SK-N-SH (cell line): ENCODE data around the gene ZDHHC14. TPM values are rescaled to one million over a fixed set of nuclear protein-coding genes. Genes with fewer than 3 reads are reported as not detected.

ENCODE experiments used
- CTCF ChIA-PET: fragments of 300-600, 350-600 bp; formaldehyde crosslinking; extraction: SDS; loops from one replicate; lab custom pipeline; 2021; lab: Yijun Ruan, JAX
- POLR2A ChIA-PET: fragments of 350-600 bp; sonication (Branson Sonifier 250); formaldehyde crosslinking; extraction: SDS; loops from one replicate; lab custom pipeline; 2020; ENCODE audit warnings: antibody characterized with exemption, inconsistent platforms; lab: Yijun Ruan, JAX
- DNase-seq: peaks from one replicate; pipeline ENCODE4 v3.0.0; 2012
- H2AFZ ChIP-seq: fragments of 200-600 bp; sonication (generic); 2 replicates; pipeline ENCODE4 v1.8.1; 2016; ENCODE audit warnings: antibody characterized with exemption, mild to moderate bottlenecking, low read depth
- H3F3A ChIP-seq: fragments of 200-600 bp; sonication (generic); replicated peaks from 2 replicates; pipeline ENCODE3; 2016; ENCODE audit warnings: antibody characterized with exemption, mild to moderate bottlenecking; ENCODE audit not compliant: insufficient read depth
- H3K27ac ChIP-seq, 2 experiments: fragments of 200-500 bp in 1 of 2; fragments of 200-600 bp in 1 of 2; sonication (Bioruptor generic) in 1 of 2; sonication (generic), shearing (Covaris generic) in 1 of 2; 2 replicates each; pipeline versions ENCODE4 v1.5.1 to v1.6.1; 2014 to 2016; ENCODE audit warnings: low read depth in 2 of 2, inconsistent platforms in 1 of 2, low read length in 1 of 2, mild to moderate bottlenecking in 1 of 2, mixed read lengths in 1 of 2
- H3K27me3 ChIP-seq: fragments of 200-600 bp; sonication (generic), shearing (Covaris generic); 2 replicates; pipeline ENCODE4 v1.6.1; 2016; ENCODE audit warnings: mixed run types; ENCODE audit not compliant: insufficient read depth
- H3K36me3 ChIP-seq, 2 experiments: fragments of 200-500 bp in 1 of 2; fragments of 200-600 bp in 1 of 2; sonication (Bioruptor generic) in 1 of 2; sonication (generic) in 1 of 2; replicated peaks in 1 of 2; 2 replicates each; pipeline versions ENCODE3 to v1.5.1; 2014 to 2016; ENCODE audit warnings: low read length in 1 of 2, mild to moderate bottlenecking in 1 of 2; ENCODE audit not compliant: insufficient read depth in 2 of 2, control insufficient read depth in 1 of 2
- H3K4me1 ChIP-seq, 2 experiments: fragments of 200-500 bp in 1 of 2; fragments of 200-600 bp in 1 of 2; sonication (Bioruptor generic) in 1 of 2; sonication (generic), shearing (Covaris generic) in 1 of 2; 2 replicates each; pipeline versions ENCODE4 v1.5.1 to v1.6.1; 2014 to 2016; ENCODE audit warnings: low read depth in 1 of 2, low read length in 1 of 2, mixed run types in 1 of 2; ENCODE audit not compliant: insufficient read depth in 2 of 2, control insufficient read depth in 1 of 2
- H3K4me2 ChIP-seq: fragments of 200-600 bp; sonication (generic), shearing (Covaris generic); 2 replicates; pipeline ENCODE4 v1.6.1; 2017; ENCODE audit warnings: mixed run types
- H3K4me3 ChIP-seq, 2 experiments: fragments of 200-500 bp in 1 of 2; fragments of 200-600 bp in 1 of 2; sonication (Bioruptor generic) in 1 of 2; sonication (generic), shearing (Covaris generic) in 1 of 2; 2 replicates each; pipeline versions ENCODE4 v1.5.1 to v1.8.1; 2014 to 2016; ENCODE audit warnings: low read depth in 2 of 2, inconsistent platforms in 1 of 2, low read length in 1 of 2, mild to moderate bottlenecking in 1 of 2, mixed read lengths in 1 of 2, moderate library complexity in 1 of 2
- H3K79me2 ChIP-seq: fragments of 200-600 bp; sonication (generic); 2 replicates; pipeline ENCODE4 v1.8.1; 2017; ENCODE audit warnings: mild to moderate bottlenecking; ENCODE audit not compliant: insufficient read depth
- H3K9ac ChIP-seq: fragments of 200-600 bp; sonication (generic); 2 replicates; pipeline ENCODE4 v1.6.1; 2017; ENCODE audit warnings: mixed run types
- H3K9me2 ChIP-seq: fragments of 200-600 bp; sonication (generic); 2 replicates; pipeline ENCODE4 v1.6.1; 2017; ENCODE audit warnings: mixed run types
- H3K9me3 ChIP-seq: fragments of 200-600 bp; sonication (generic); 2 replicates; pipeline ENCODE4 v1.6.1; 2017; ENCODE audit warnings: mixed run types, mild to moderate bottlenecking, moderate library complexity
- H4K20me1 ChIP-seq: fragments of 200-600 bp; sonication (generic); 2 replicates; pipeline ENCODE4 v1.6.1; 2017; ENCODE audit warnings: mild to moderate bottlenecking, mixed run types; ENCODE audit not compliant: insufficient read depth
- CHD2 ChIP-seq: fragments of 150-350 bp; IDR thresholded peaks from 2 replicates; pipeline ENCODE4 v1.6.1; 2018; ENCODE audit warnings: low read length; ENCODE audit not compliant: partially characterized antibody
- EP300 ChIP-seq, 2 experiments: IDR thresholded peaks; 2 replicates each; pipeline versions ENCODE4 v1.4.0 to v1.6.1; 2012; ENCODE audit warnings: borderline replicate concordance in 1 of 2, low read depth in 1 of 2, low read length in 1 of 2
- EZH2phosphoT487 ChIP-seq: fragments of 200-600 bp; sonication (generic); IDR thresholded peaks from 2 replicates; pipeline ENCODE4 v1.6.1; 2017; ENCODE audit warnings: low read depth, mixed run types, mild to moderate bottlenecking, antibody characterized with exemption, moderate library complexity, borderline replicate concordance
- FOXM1 ChIP-seq: IDR thresholded peaks from 2 replicates; pipeline ENCODE4 v1.4.0; 2012; ENCODE audit warnings: low read depth, mild to moderate bottlenecking
- GABPA ChIP-seq: IDR thresholded peaks from 2 replicates; pipeline ENCODE4 v1.4.0; 2012; ENCODE audit warnings: low read depth, mild to moderate bottlenecking
- MEF2A ChIP-seq: IDR thresholded peaks from 2 replicates; pipeline ENCODE4 v1.4.0; 2012; ENCODE audit warnings: low read depth, borderline replicate concordance
- NFIC ChIP-seq: IDR thresholded peaks from 2 replicates; pipeline ENCODE4 v1.4.0; 2012; ENCODE audit warnings: borderline replicate concordance
- POLR2AphosphoS5 ChIP-seq: IDR thresholded peaks from 2 replicates; pipeline ENCODE4 v1.6.1; 2012; ENCODE audit warnings: low read depth, low read length
- RAD21 ChIP-seq: IDR thresholded peaks from 2 replicates; pipeline ENCODE4 v1.6.1; 2012; ENCODE audit warnings: mild to moderate bottlenecking, low read length
- RCOR1 ChIP-seq: fragments of 150-350 bp; IDR thresholded peaks from 2 replicates; pipeline ENCODE4 v1.6.1; 2017; ENCODE audit warnings: antibody characterized with exemption, low read length
- RXRA ChIP-seq: IDR thresholded peaks from 2 replicates; pipeline ENCODE4 v1.4.0; 2012; ENCODE audit warnings: low read depth, mild to moderate bottlenecking, borderline replicate concordance
- SMC3 ChIP-seq: IDR thresholded peaks from 2 replicates; pipeline ENCODE4 v1.6.1; 2012; ENCODE audit warnings: low read depth, low read length, improper control_type of control experiment
- TCF12 ChIP-seq: IDR thresholded peaks from 2 replicates; pipeline ENCODE4 v1.4.0; 2012
- WGBS: methylation state at CpG from one replicate; pipeline ENCODE4 v1.1.6; 2017; ENCODE audit warnings: low lambda C conversion rate; 5-methylcytosine and 5-hydroxymethylcytosine counted together
- polyA plus RNA-seq, 3 experiments: library from polyadenylated mRNA; depleted of rRNA; stranded (reverse); fragments of >200 nt; gene quantifications; 2 replicates each; pipeline ENCODE4 v1.2.3, GENCODE V29; 2012
- TF ChIP-seq, protein P1 (sequence below): IDR thresholded peaks from 2 replicates; pipeline ENCODE4 v1.6.1; 2012; ENCODE audit warnings: mild to moderate bottlenecking, low read depth, low read length, moderate library complexity
- TF ChIP-seq, protein P2 (sequence below): fragments of 200-600 bp; sonication (generic); IDR thresholded peaks from 2 replicates; pipeline ENCODE4 v1.6.1; 2017; ENCODE audit warnings: antibody characterized with exemption, mild to moderate bottlenecking, moderate library complexity
- TF ChIP-seq, protein P3 (sequence below): fragments of 150-350 bp; IDR thresholded peaks from 2 replicates; pipeline ENCODE4 v1.6.1; 2017; ENCODE audit warnings: antibody characterized with exemption, low read length, low read depth, borderline replicate concordance

Gene ZDHHC14
- polyA plus RNA-seq, 1 of the 3 experiments (the other 2 are of a cell fraction), result 5.4 TPM

DNA sequence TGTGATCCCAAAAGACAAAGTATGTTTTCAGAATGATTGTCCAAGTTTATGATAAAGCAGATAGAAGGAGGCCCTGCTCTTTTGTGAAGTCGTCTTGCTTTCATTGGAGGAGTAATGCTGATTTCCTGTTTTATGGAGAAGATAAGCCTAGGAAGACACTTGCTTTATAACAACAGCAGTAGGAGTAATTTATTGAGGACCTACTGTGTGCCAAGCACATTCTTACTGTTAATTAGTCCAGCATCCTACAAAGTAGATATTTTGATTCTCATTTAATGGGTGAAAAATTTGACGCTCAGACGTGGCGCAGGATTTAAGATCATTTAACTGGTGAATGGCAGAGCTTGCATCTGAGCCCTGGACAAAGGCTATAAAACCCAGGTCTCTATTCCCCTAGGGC lies 87.6 kb downstream of the ZDHHC14 start:
- H3K9me2 ChIP-seq, result no peaks in the 10 kb centered on the region
- CTCF ChIA-PET, result no interaction called here
- H3K4me2 ChIP-seq, result no peak overlapping the region
- H3K27me3 ChIP-seq, result no peaks in the 10 kb centered on the region
- no peak overlapping the region for H3K27ac ChIP-seq
- no peaks in the 10 kb centered on the region for H3K79me2 ChIP-seq
- TF ChIP-seq, protein P1, sequence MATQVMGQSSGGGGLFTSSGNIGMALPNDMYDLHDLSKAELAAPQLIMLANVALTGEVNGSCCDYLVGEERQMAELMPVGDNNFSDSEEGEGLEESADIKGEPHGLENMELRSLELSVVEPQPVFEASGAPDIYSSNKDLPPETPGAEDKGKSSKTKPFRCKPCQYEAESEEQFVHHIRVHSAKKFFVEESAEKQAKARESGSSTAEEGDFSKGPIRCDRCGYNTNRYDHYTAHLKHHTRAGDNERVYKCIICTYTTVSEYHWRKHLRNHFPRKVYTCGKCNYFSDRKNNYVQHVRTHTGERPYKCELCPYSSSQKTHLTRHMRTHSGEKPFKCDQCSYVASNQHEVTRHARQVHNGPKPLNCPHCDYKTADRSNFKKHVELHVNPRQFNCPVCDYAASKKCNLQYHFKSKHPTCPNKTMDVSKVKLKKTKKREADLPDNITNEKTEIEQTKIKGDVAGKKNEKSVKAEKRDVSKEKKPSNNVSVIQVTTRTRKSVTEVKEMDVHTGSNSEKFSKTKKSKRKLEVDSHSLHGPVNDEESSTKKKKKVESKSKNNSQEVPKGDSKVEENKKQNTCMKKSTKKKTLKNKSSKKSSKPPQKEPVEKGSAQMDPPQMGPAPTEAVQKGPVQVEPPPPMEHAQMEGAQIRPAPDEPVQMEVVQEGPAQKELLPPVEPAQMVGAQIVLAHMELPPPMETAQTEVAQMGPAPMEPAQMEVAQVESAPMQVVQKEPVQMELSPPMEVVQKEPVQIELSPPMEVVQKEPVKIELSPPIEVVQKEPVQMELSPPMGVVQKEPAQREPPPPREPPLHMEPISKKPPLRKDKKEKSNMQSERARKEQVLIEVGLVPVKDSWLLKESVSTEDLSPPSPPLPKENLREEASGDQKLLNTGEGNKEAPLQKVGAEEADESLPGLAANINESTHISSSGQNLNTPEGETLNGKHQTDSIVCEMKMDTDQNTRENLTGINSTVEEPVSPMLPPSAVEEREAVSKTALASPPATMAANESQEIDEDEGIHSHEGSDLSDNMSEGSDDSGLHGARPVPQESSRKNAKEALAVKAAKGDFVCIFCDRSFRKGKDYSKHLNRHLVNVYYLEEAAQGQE, result no peak
- TF ChIP-seq EZH2phosphoT487 (no peak), CHD2 (no peak), RXRA (no peak), EP300 (IDR thresholded peaks at IDR 0.05; ENCODE audit: borderline replicate concordance in 1 of 2, low read depth in 1 of 2, low read length in 1 of 2) (no peak), RCOR1 (no peak)
- H3K4me1 ChIP-seq, result peaks cover 0 to 5% of the 10 kb centered on the region in 2 experiments; a peak in 1 of 4 replicates
- no peaks in the 10 kb centered on the region for H4K20me1 ChIP-seq
- POLR2A ChIA-PET, result no interaction called here
- DNase-seq, result no peak
- no peak overlapping the region for H2AFZ ChIP-seq
- WGBS, result 84% methylated on average over 4 of the region's 4 CpGs
- H3F3A ChIP-seq, result no peaks in the 10 kb centered on the region
- H3K9me3 ChIP-seq, result no peaks in the 10 kb centered on the region
- H3K9ac ChIP-seq, result no peak overlapping the region
- no peaks in the 10 kb centered on the region for H3K36me3 ChIP-seq
- H3K4me3 ChIP-seq, result no peak overlapping the region

GRCh38 chr6:157469378-157469777 lies 88.4 kb downstream of the ZDHHC14 start:
- no peak overlapping the region for H3K4me2 ChIP-seq
- no peaks in the 10 kb centered on the region for H3F3A ChIP-seq
- H3K79me2 ChIP-seq, result no peaks in the 10 kb centered on the region
- no peak overlapping the region for H2AFZ ChIP-seq
- POLR2A ChIA-PET, result no interaction called here
- peaks cover 0 to 5% of the 10 kb centered on the region in 2 experiments; a peak in 1 of 4 replicates for H3K4me1 ChIP-seq
- no peak for DNase-seq
- H3K9me3 ChIP-seq, result no peaks in the 10 kb centered on the region
- H3K9ac ChIP-seq, result no peak overlapping the region
- no peak overlapping the region for H3K4me3 ChIP-seq
- CTCF ChIA-PET, result no interaction called here
- TF ChIP-seq EZH2phosphoT487 (no peak), GABPA (no peak), RAD21 (no peak), MEF2A (no peak), TCF12 (no peak), SMC3 (no peak), CHD2 (no peak), RXRA (no peak), FOXM1 (no peak), POLR2AphosphoS5 (no peak), NFIC (no peak)
- TF ChIP-seq, protein P2, sequence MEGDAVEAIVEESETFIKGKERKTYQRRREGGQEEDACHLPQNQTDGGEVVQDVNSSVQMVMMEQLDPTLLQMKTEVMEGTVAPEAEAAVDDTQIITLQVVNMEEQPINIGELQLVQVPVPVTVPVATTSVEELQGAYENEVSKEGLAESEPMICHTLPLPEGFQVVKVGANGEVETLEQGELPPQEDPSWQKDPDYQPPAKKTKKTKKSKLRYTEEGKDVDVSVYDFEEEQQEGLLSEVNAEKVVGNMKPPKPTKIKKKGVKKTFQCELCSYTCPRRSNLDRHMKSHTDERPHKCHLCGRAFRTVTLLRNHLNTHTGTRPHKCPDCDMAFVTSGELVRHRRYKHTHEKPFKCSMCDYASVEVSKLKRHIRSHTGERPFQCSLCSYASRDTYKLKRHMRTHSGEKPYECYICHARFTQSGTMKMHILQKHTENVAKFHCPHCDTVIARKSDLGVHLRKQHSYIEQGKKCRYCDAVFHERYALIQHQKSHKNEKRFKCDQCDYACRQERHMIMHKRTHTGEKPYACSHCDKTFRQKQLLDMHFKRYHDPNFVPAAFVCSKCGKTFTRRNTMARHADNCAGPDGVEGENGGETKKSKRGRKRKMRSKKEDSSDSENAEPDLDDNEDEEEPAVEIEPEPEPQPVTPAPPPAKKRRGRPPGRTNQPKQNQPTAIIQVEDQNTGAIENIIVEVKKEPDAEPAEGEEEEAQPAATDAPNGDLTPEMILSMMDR, result no peak
- TF ChIP-seq, protein P3, sequence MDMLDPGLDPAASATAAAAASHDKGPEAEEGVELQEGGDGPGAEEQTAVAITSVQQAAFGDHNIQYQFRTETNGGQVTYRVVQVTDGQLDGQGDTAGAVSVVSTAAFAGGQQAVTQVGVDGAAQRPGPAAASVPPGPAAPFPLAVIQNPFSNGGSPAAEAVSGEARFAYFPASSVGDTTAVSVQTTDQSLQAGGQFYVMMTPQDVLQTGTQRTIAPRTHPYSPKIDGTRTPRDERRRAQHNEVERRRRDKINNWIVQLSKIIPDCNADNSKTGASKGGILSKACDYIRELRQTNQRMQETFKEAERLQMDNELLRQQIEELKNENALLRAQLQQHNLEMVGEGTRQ, result no peak
- H3K36me3 ChIP-seq, result no peaks in the 10 kb centered on the region
- H3K27me3 ChIP-seq, result no peaks in the 10 kb centered on the region
- no peak overlapping the region for H3K27ac ChIP-seq
- no peaks in the 10 kb centered on the region for H4K20me1 ChIP-seq
- 89% methylated on average over 3 of the region's 5 CpGs for WGBS
- H3K9me2 ChIP-seq, result no peaks in the 10 kb centered on the region
